Trophoblast cell (in vitro differentiated cells and primary cell): ENCODE measurements around the gene CTNNA3.

ENCODE experiments used
- DNase-seq, 2 donors: peaks; one replicate each; pipeline ENCODE4 v3.0.0-alpha.2; 2016
- H2AFZ ChIP-seq: 2 replicates; pipeline ENCODE4 v1.6.1; 2013; ENCODE audit warnings: low read length, moderate library complexity, mild to moderate bottlenecking; ENCODE audit not compliant: insufficient read depth, poor library complexity
- H2AK5ac ChIP-seq: 2 replicates; pipeline ENCODE4 v1.6.1; 2013; ENCODE audit warnings: mild to moderate bottlenecking, low read length
- H2BK120ac ChIP-seq: 2 replicates; pipeline ENCODE4 v1.6.1; 2013; ENCODE audit warnings: low read length, mild to moderate bottlenecking, moderate library complexity; ENCODE audit not compliant: insufficient read depth, poor library complexity
- H2BK12ac ChIP-seq: 2 replicates; pipeline ENCODE4 v1.6.1; 2013; ENCODE audit warnings: mild to moderate bottlenecking, low read length, moderate library complexity
- H2BK5ac ChIP-seq: 2 replicates; pipeline ENCODE4 v1.6.1; 2013; ENCODE audit warnings: low read length, low read depth, moderate library complexity, mild to moderate bottlenecking; ENCODE audit not compliant: poor library complexity
- H3K14ac ChIP-seq: 2 replicates; pipeline ENCODE4 v1.6.1; 2013; ENCODE audit warnings: mild to moderate bottlenecking, low read length
- H3K18ac ChIP-seq: 2 replicates; pipeline ENCODE4 v1.6.1; 2013; ENCODE audit warnings: mild to moderate bottlenecking, low read length
- H3K23ac ChIP-seq: 2 replicates; pipeline ENCODE4 v1.6.1; 2013; ENCODE audit warnings: low read length
- H3K27ac ChIP-seq: 2 replicates; pipeline ENCODE4 v1.5.1; 2013; ENCODE audit warnings: low read depth, mild to moderate bottlenecking, inconsistent platforms, low read length, moderate library complexity
- H3K27me3 ChIP-seq: 2 replicates; pipeline ENCODE4 v1.6.1; 2013; ENCODE audit warnings: inconsistent platforms, mild to moderate bottlenecking, low read length, moderate library complexity; ENCODE audit not compliant: insufficient read depth
- H3K36me3 ChIP-seq, 2 experiments: 1 replicate in 1 of 2; 2 replicates in 1 of 2; pipeline ENCODE4 v1.6.1; 2013; ENCODE audit warnings: low read length in 2 of 2, mild to moderate bottlenecking in 2 of 2, moderate library complexity in 1 of 2; ENCODE audit not compliant: insufficient read depth in 2 of 2, control insufficient read depth in 1 of 2
- H3K4ac ChIP-seq: 2 replicates; pipeline ENCODE4 v1.6.1; 2013; ENCODE audit warnings: low read depth, mild to moderate bottlenecking, low read length, moderate library complexity
- H3K4me1 ChIP-seq, 2 experiments: 1 replicate in 1 of 2; 2 replicates in 1 of 2; pipeline ENCODE4 v1.6.1; 2013; ENCODE audit warnings: low read length in 2 of 2, mild to moderate bottlenecking in 2 of 2, moderate library complexity in 1 of 2; ENCODE audit not compliant: insufficient read depth in 2 of 2, control insufficient read depth in 1 of 2
- H3K4me2 ChIP-seq: 2 replicates; pipeline ENCODE4 v1.6.1; 2013; ENCODE audit warnings: inconsistent platforms, mild to moderate bottlenecking, low read length, moderate library complexity
- H3K4me3 ChIP-seq: 2 replicates; pipeline ENCODE4 v1.5.1; 2013; ENCODE audit warnings: mild to moderate bottlenecking, low read depth, low read length, inconsistent platforms
- H3K79me1 ChIP-seq: one replicate; pipeline ENCODE4 v1.6.1; 2013; ENCODE audit warnings: low read length
- H3K79me2 ChIP-seq: 2 replicates; pipeline ENCODE4 v1.6.1; 2013; ENCODE audit warnings: low read length, mild to moderate bottlenecking; ENCODE audit not compliant: control insufficient read depth, insufficient read depth, poor library complexity
- H3K9ac ChIP-seq: 2 replicates; pipeline ENCODE4 v1.6.1; 2013; ENCODE audit warnings: mild to moderate bottlenecking, low read length
- H3K9me3 ChIP-seq: 2 replicates; pipeline ENCODE4 v1.6.1; 2013; ENCODE audit warnings: low read depth, mild to moderate bottlenecking, control low read depth, inconsistent platforms, low read length; ENCODE audit not compliant: insufficient read depth
- H4K12ac ChIP-seq: 2 replicates; pipeline ENCODE4 v1.6.1; 2013; ENCODE audit warnings: low read depth, mild to moderate bottlenecking, low read length, moderate library complexity
- H4K8ac ChIP-seq: 2 replicates; pipeline ENCODE4 v1.6.1; 2013; ENCODE audit warnings: low read depth, mild to moderate bottlenecking, low read length, moderate library complexity
- H4K91ac ChIP-seq: one replicate; pipeline ENCODE4 v1.6.1; 2013; ENCODE audit warnings: low read depth, mild to moderate bottlenecking, low read length, moderate library complexity
- WGBS: extraction: QIAGEN DNeasy Blood & Tissue Kit; methylation state at CpG from one replicate; pipeline ENCODE4 v1.1.7; 2013; ENCODE audit warnings: missing lambda C conversion rate; ENCODE audit not compliant: insufficient read length, insufficient coverage; ENCODE audit errors: extremely low coverage; 5-methylcytosine and 5-hydroxymethylcytosine counted together

CTNNA3 gene

DNA sequence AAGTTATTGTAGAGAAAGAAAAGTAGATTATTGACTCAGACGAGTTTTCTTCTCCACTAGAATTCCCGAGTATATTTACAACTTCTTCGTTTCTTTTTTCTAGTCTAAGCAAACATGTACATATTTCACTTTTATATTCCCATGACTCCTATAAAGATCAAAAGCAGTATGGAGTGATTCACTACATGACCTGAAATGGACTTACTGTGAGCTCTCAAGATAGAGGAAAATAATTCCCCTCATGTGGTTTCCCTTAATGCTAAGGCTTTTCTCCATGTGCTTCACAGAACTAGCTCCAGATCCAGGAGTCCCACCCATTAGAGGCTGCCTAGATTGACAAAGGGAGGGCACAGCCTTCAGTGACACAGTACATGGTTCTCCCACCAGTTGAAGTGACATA is 1593.2 kb downstream of the CTNNA3 start:
- no peak overlapping the region for H3K4ac ChIP-seq
- DNase-seq: no peak
- no CpG with 5 or more reads among the region's 3 CpGs for WGBS

GRCh38 chr10:66098595-66099480 is 1597.2 kb downstream of the CTNNA3 start:
- no peak overlapping the region for H3K18ac ChIP-seq
- no peak overlapping the region for H2AFZ ChIP-seq
- no peaks in the 10 kb centered on the region for H3K9me3 ChIP-seq
- WGBS: no CpG with 5 or more reads among the region's 6 CpGs
- H2AK5ac ChIP-seq: no peak overlapping the region
- H2BK120ac ChIP-seq: no peak overlapping the region
- no peak overlapping the region for H4K8ac ChIP-seq
- no peaks in the 10 kb centered on the region for H3K79me1 ChIP-seq
- no peak overlapping the region for H2BK5ac ChIP-seq
- no peak overlapping the region for H4K91ac ChIP-seq
- no peak overlapping the region for H3K4me2 ChIP-seq
- no peak overlapping the region for H3K27ac ChIP-seq
- H3K36me3 ChIP-seq: no peaks in the 10 kb centered on the region
- H3K79me2 ChIP-seq: no peaks in the 10 kb centered on the region
- no peaks in the 10 kb centered on the region for H3K4me1 ChIP-seq
- H3K14ac ChIP-seq: no peak overlapping the region
- H3K23ac ChIP-seq: no peak overlapping the region
- DNase-seq: no peak
- no peaks in the 10 kb centered on the region for H3K27me3 ChIP-seq
- no peak overlapping the region for H3K4ac ChIP-seq
- H3K4me3 ChIP-seq: no peak overlapping the region
- no peak overlapping the region for H3K9ac ChIP-seq
- H4K12ac ChIP-seq: no peak overlapping the region
- H2BK12ac ChIP-seq: no peak overlapping the region

More for the DNA sequence above, 1593.2 kb downstream of the CTNNA3 start:
- Histone ChIP-seq H2BK120ac (no peak overlapping the region), H2AK5ac (no peak overlapping the region), H3K27ac (no peak overlapping the region), H4K8ac (no peak overlapping the region), H3K9me3 (no peaks in the 10 kb centered on the region), H3K79me2 (no peaks in the 10 kb centered on the region), H3K4me3 (no peak overlapping the region), H3K4me2 (no peak overlapping the region), H4K12ac (no peak overlapping the region), H4K91ac (no peak overlapping the region), H3K23ac (no peak overlapping the region), H3K27me3 (no peaks in the 10 kb centered on the region), H2AFZ (no peak overlapping the region), H3K14ac (no peak overlapping the region), H3K79me1 (no peaks in the 10 kb centered on the region), H3K36me3 (no peaks in the 10 kb centered on the region), H2BK5ac (no peak overlapping the region), H3K18ac (no peak overlapping the region), H2BK12ac (no peak overlapping the region), H3K4me1 (no peaks in the 10 kb centered on the region), H3K9ac (no peak overlapping the region)

DNA sequence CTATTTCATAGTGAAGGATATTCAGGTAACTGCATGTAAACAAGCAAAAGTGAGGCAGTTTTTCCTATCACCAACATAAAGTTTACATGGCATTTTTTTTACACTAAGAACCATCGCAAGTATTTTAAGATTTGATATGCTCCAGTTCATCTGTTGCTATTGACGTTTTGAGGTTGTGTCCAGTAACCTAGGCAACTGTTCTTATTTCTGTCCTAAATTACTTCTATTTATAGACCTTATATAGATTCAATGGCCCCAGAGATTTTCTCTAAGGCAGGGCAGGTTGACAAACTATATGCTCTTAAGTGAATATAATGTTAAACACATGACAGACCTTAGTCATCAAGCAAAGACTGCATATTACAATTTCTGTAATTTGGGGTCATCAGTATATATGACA is 1600.4 kb downstream of the CTNNA3 start:
- no peaks in the 10 kb centered on the region for H3K9me3 ChIP-seq

GRCh38 chr10:66085906-66086305 is 1610.1 kb downstream of the CTNNA3 start:
- H3K18ac ChIP-seq: no peak overlapping the region
- no peak overlapping the region for H3K27ac ChIP-seq
- no peak overlapping the region for H2BK5ac ChIP-seq
- no peak overlapping the region for H3K23ac ChIP-seq
- H3K36me3 ChIP-seq: no peaks in the 10 kb centered on the region
- no peak for DNase-seq
- H3K4me2 ChIP-seq: no peak overlapping the region
- H4K12ac ChIP-seq: no peak overlapping the region
- WGBS: no CpG with 5 or more reads among the region's 1 CpG
- no peak overlapping the region for H2AK5ac ChIP-seq
- H2BK120ac ChIP-seq: no peak overlapping the region
- H3K9me3 ChIP-seq: no peaks in the 10 kb centered on the region
- no peak overlapping the region for H3K4me3 ChIP-seq
- H3K79me2 ChIP-seq: no peaks in the 10 kb centered on the region
- H2BK12ac ChIP-seq: no peak overlapping the region
- H3K79me1 ChIP-seq: no peaks in the 10 kb centered on the region
- no peak overlapping the region for H4K8ac ChIP-seq
- no peaks in the 10 kb centered on the region for H3K4me1 ChIP-seq
- H3K9ac ChIP-seq: no peak overlapping the region
- no peaks in the 10 kb centered on the region for H3K27me3 ChIP-seq
- no peak overlapping the region for H2AFZ ChIP-seq
- H3K14ac ChIP-seq: no peak overlapping the region
- no peak overlapping the region for H4K91ac ChIP-seq
- no peak overlapping the region for H3K4ac ChIP-seq

More for the DNA sequence above, 1600.4 kb downstream of the CTNNA3 start:
- H2BK120ac ChIP-seq: no peak overlapping the region
- no peaks in the 10 kb centered on the region for H3K79me2 ChIP-seq
- no peak for DNase-seq
- H3K9ac ChIP-seq: no peak overlapping the region
- H3K18ac ChIP-seq: no peak overlapping the region
- H3K27ac ChIP-seq: no peak overlapping the region
- H3K4me1 ChIP-seq: no peaks in the 10 kb centered on the region
- no peak overlapping the region for H2AFZ ChIP-seq
- H4K8ac ChIP-seq: no peak overlapping the region
- no peak overlapping the region for H2BK12ac ChIP-seq
- no peak overlapping the region for H3K4ac ChIP-seq
- no peaks in the 10 kb centered on the region for H3K36me3 ChIP-seq
- no peak overlapping the region for H3K23ac ChIP-seq
- WGBS: no CpG with 5 or more reads among the region's 2 CpGs
- H3K4me3 ChIP-seq: no peak overlapping the region
- H3K4me2 ChIP-seq: no peak overlapping the region
- no peak overlapping the region for H2BK5ac ChIP-seq
- no peak overlapping the region for H4K91ac ChIP-seq
- H4K12ac ChIP-seq: no peak overlapping the region
- no peak overlapping the region for H2AK5ac ChIP-seq
- no peak overlapping the region for H3K14ac ChIP-seq
- no peaks in the 10 kb centered on the region for H3K27me3 ChIP-seq
- H3K79me1 ChIP-seq: no peaks in the 10 kb centered on the region
